CD4-positive, alpha-beta T cell treated with Interleukin-4 for 4 hours (primary cell): Measurements from ENCODE around the gene AGO1.
"Not testable (repeated sequence)": the region's sequence is repeated elsewhere in the genome, so short reads cannot be mapped to it uniquely, and the experiment has no call there.

Experiments
- DNase-seq: peaks from one replicate; pipeline ENCODE4 v3.0.0-alpha.2; 2020

AGO1 gene

GRCh38 chr1:35925741-35926140, 42.7 kb downstream of the AGO1 start:
- no peak for DNase-seq

GRCh38 chr1:35927472-35927871, 44.5 kb downstream of the AGO1 start:
- no peak for DNase-seq

GRCh38 chr1:35929730-35930592, 47.0 kb downstream of the AGO1 start:
- DNase-seq: peak; percentile 33

- DNase-seq: peak; percentile 86
These were observed 47.8 kb downstream of the AGO1 start, which contains the start of gene AGO3 for GRCh38 chr1:35930593-35931445. Gene AGO3, plus strand, starts transcription at chr1:35931105. Its CDS starts 322 bp downstream, at chr1:35931427.

GRCh38 chr1:35931446-35932157, 48.6 kb downstream of the AGO1 start:
- peak; percentile 10 for DNase-seq

GRCh38 chr1:35932158-35932636, 49.2 kb downstream of the AGO1 start:
- DNase-seq: no peak

GRCh38 chr1:35932941-35933340, 49.9 kb downstream of the AGO1 start:
- no peak for DNase-seq

GRCh38 chr1:35935442-35936388, 52.7 kb downstream of the AGO1 start:
- DNase-seq: no peak

GRCh38 chr1:35936838-35937237, 53.8 kb downstream of the AGO1 start:
- no peak for DNase-seq

- no peak for DNase-seq
These were observed 56.5 kb downstream of the AGO1 start for GRCh38 chr1:35939484-35939883.

GRCh38 chr1:35945327-35945726, 62.3 kb downstream of the AGO1 start:
- no peak for DNase-seq

- no peak for DNase-seq
These were observed 64.5 kb downstream of the AGO1 start for GRCh38 chr1:35947547-35947946.

- DNase-seq: no peak
These were observed 75.5 kb downstream of the AGO1 start for GRCh38 chr1:35958558-35958957.

GRCh38 chr1:35959304-35959703, 76.3 kb downstream of the AGO1 start:
- no peak for DNase-seq

GRCh38 chr1:35962952-35963351, 79.9 kb downstream of the AGO1 start:
- no peak for DNase-seq

GRCh38 chr1:35964277-35964676, 81.3 kb downstream of the AGO1 start:
- not testable (repeated sequence) for DNase-seq

- no peak for DNase-seq
These were observed 85.4 kb downstream of the AGO1 start for GRCh38 chr1:35968396-35968795.

GRCh38 chr1:35971601-35972000, 88.6 kb downstream of the AGO1 start:
- DNase-seq: no peak

- not testable (repeated sequence) for DNase-seq
These were observed 89.6 kb downstream of the AGO1 start for GRCh38 chr1:35972631-35973030.

- no peak for DNase-seq
These were observed 97.1 kb downstream of the AGO1 start for GRCh38 chr1:35980090-35980489.
